NOMO-1 treated with dmso at 0.1 percent for 144 hours (cell line): Measurements from ENCODE around the gene VIM.
"Not testable (repeated sequence)": the region's sequence is repeated elsewhere in the genome, so short reads cannot be mapped to it uniquely, and the experiment has no call there.

Experiments
- DNase-seq: peaks from one replicate; lab custom pipeline; 2025; ENCODE audit not compliant: unreplicated experiment; lab: John Stamatoyannopoulos, UW

The VIM gene

GRCh38 chr10:17231788-17232187 is 3.7 kb downstream of the VIM start:
- no peak for DNase-seq

- no peak for DNase-seq
These were observed 4.4 kb downstream of the VIM start for GRCh38 chr10:17232276-17232960.

DNA sequence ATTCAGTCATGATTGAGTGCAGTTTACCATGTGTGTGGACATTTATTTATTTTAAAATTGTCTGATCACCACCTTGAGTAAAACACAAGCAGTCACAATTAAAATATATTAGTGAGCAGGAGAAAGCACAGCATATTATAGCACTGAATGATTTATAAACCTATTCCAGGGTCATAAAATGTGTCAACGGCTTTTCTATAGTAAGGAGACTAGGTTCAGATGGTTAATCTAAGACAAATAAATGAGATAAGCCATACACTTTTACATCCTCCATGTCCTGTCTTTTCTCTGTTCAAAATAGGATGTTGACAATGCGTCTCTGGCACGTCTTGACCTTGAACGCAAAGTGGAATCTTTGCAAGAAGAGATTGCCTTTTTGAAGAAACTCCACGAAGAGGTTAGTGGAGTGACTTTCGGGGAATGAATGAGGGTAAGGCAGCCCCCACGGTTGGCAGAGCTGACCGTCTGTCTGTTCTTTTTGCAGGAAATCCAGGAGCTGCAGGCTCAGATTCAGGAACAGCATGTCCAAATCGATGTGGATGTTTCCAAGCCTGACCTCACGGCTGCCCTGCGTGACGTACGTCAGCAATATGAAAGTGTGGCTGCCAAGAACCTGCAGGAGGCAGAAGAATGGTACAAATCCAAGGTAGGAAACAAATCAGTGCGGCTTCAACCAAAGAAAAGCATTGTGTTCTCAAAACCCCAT is 5.4 kb downstream of the VIM start:
- DNase-seq = no peak

- no peak for DNase-seq
These were observed 6.4 kb downstream of the VIM start for GRCh38 chr10:17234431-17234945.

DNA sequence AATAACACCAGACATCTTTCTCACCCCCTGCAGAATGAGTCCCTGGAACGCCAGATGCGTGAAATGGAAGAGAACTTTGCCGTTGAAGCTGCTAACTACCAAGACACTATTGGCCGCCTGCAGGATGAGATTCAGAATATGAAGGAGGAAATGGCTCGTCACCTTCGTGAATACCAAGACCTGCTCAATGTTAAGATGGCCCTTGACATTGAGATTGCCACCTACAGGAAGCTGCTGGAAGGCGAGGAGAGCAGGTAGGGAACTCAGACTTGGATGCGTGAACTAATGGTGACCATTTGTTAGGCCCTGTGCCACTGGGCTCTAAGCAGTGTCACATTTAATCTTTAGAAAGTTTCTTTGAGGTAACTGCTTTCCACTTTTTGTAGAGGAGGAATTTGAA is 7.1 kb downstream of the VIM start:
- DNase-seq = no peak

DNA sequence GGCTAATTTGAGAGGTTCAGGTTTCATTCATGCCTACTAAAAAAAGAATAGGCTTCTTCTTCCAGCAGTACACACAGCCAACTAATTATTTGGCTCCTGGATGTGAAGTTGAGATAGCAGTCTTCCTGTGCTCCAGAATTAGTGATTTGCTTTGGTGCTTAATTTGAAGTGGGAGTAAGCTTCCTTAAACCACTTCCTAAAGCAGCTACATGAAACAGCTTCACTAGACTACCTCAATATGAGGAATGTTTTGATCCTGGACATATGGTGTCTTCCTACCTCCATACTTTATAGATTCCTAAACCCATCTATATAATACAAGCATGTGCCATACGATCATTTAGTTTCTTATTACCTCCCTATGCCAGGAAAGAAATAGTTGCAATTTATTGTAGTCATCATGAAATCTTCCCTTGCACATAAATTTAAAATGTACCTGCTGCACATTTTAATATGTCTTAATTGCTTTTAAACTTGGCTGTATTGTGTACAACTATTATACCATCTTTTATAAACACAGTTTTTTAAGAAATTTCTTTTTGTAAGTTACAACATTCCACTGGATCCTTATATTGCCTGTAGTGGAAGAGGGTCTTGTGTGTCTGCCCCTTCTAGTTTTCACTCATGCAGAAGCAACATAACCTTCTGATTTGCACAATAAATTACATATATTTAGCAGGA is 8.6 kb downstream of the VIM start:
- no peak for DNase-seq

DNA sequence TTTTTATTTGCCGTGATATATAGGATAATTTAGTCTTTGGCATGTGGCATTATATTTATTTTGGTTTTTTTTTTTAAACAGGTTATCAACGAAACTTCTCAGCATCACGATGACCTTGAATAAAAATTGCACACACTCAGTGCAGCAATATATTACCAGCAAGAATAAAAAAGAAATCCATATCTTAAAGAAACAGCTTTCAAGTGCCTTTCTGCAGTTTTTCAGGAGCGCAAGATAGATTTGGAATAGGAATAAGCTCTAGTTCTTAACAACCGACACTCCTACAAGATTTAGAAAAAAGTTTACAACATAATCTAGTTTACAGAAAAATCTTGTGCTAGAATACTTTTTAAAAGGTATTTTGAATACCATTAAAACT is 9.1 kb downstream of the VIM start:
- DNase-seq = no peak

DNA sequence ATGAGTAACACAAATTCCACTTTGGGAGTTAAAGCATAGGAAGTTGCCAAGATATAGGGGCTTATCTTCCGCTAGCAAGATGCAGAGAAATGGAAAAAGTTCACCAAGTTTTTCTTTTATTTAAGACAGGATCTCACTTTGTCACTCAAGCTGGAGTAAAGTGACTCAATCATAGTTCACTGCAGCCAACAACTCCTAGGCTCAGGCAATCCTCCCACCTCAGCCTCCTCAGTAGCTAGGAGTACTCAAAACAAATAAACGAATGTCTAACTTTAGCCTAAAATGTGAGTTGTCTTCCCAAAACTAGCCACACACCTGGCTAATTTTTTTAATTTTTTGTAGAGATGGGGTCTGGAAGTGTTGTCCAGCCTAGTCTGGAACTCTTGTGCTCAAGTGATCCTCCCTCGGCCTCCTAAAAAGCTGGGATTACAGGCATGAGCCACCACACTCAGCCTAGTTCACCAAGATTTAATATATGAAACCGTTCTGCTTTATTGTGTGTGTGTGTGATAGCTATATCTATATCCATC is 9.9 kb downstream of the VIM start:
- DNase-seq = no peak

GRCh38 chr10:17238445-17239291 is 10.6 kb downstream of the VIM start:
- DNase-seq = no peak

GRCh38 chr10:17239345-17240085 is 11.5 kb downstream of the VIM start:
- no peak for DNase-seq

DNA sequence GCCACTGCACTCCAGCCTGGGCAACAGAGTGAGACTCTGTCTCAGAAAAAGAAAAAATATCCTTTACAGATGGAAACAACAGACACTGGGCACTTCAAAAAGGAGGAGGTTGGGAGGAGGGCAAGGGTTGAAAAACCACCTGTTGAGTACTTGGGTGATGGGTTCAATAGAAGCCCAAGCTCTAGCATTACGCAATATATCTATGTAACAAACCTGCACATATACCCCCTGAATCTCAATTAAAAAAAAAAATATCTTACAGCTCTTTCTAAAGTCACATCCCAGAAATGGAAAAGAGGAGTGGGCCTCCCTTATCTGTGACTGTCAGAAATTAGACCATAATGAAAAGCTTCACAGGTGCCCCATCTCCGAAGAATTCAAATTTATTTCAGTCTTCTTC is 12.1 kb downstream of the VIM start:
- DNase-seq = no peak

DNA sequence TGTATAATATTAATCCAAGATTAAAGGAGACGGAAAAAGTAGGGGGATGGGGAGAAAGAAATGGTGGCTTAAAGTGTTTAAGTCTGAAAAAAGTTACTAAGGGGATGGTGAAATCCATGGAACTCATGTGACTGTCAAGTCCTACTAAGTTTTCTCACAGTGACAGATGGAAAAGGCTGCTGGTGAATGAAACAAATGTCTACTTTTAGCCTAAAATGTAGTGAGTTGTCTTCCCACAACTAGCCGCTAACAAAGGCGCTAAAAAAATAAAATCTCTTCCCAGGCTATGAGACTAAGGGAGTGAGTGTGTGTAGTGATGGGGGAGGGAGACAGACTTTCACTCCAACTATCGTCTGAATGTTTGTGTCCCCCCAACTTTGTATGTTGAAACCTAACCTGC is 12.6 kb downstream of the VIM start:
- no peak for DNase-seq

GRCh38 chr10:17241611-17242333 is 13.7 kb downstream of the VIM start:
- no peak for DNase-seq

DNA sequence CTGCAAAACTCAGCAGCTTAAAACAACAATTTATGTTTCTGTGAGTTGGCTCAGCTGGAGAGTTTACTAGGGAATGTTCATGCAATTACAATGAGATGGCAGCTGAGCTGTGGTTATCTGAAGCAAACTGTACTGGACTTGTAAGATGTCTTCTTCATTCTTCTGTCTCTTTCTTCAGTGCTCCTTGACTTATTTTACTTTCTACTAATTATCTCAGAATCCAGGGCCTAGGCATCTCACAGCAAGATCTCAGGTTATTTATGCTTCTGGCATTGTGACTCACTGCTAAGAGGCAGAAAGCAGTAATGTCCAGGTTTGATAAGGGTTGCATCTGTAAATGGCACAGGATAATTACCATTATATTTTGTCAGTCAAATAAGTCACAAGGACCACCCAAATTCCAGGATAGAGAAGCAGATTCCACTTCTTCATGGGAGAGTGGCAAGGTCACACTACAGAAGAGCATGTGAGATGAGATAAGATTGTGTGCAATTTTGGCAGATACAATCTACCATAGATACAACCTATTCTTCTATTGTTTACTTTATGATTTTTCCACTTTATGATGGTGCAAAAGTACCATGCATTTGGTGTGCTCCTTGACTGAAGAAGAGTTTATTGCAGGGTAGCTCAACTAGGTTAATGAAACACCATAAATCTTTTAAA is 16.8 kb downstream of the VIM start:
- DNase-seq = no peak

- no peak for DNase-seq
These were observed 19.2 kb downstream of the VIM start for GRCh38 chr10:17247210-17247609.

DNA sequence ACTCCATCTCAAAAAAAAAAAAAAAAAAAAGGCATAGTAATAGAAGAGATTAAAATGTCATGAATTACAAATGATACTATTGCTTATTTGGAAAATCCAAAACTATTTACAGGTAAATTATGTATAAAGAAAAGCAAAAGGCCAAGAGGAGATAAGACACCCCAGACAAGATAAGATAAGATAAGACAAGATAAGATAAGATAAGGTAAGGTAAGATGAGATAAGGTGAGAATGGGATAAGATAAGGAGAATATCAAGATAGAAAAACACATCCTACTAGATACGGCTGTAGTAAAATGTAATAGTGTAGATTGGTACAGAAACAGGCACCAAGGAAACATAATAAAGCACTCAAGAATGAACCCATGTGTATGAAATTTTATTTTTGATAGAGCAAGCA is 20.9 kb downstream of the VIM start:
- no peak for DNase-seq

GRCh38 chr10:17249820-17250219 is 21.8 kb downstream of the VIM start:
- no peak for DNase-seq

- no peak for DNase-seq
These were observed 22.7 kb downstream of the VIM start for GRCh38 chr10:17250736-17251135.

- not testable (repeated sequence) for DNase-seq
These were observed 26.6 kb downstream of the VIM start for GRCh38 chr10:17254543-17255050.
